GM12878 (cell line): Measurements from ENCODE around the gene WDHD1. TPM values are rescaled to one million over a fixed set of nuclear protein-coding genes. Genes with fewer than 3 reads are reported as not detected.

Experiments used
- ATAC-seq: fragments of 200-7000 bp; cut with Tn5 transposase; 3 replicates; pipeline ENCODE4 v1.9.1; 2020; ENCODE audit warnings: mild to moderate bottlenecking, moderate library complexity
- BruUV-seq: library from RNA; stranded (reverse); fragments of 400-500 nt; replicated peaks from 2 replicates; lab custom pipeline; 2021; lab: Mats Ljungman, UMichigan
- CTCF ChIA-PET: fragments of 300-600 bp; sonication (Branson Sonifier 250); formaldehyde crosslinking; extraction: SDS; loops from one replicate; lab custom pipeline; 2021; ENCODE audit warnings: inconsistent platforms; lab: Yijun Ruan, JAX
- POLR2A ChIA-PET: fragments of 350-600 bp; formaldehyde crosslinking; extraction: SDS; loops from one replicate; lab custom pipeline; 2021; ENCODE audit warnings: inconsistent platforms; lab: Charles Lee
- RAD21 ChIA-PET: fragments of 300-600 bp; sonication (Branson Sonifier 250); formaldehyde crosslinking; loops from one replicate; lab custom pipeline; 2023; ENCODE audit warnings: antibody characterized with exemption; ENCODE audit not compliant: unreplicated experiment; lab: Charles Lee
- SMC1A ChIA-PET: fragments of 300-600 bp; sonication (Branson Sonifier 250); formaldehyde crosslinking; loops from one replicate; lab custom pipeline; 2023; ENCODE audit not compliant: unreplicated experiment, uncharacterized antibody; lab: Charles Lee
- DNase-seq: peaks from one replicate; pipeline ENCODE4 v3.0.0-alpha.2; 2011; ENCODE audit warnings: low read depth, low spot score
- FAIRE-seq: peaks from 3 replicates; lab custom pipeline; 2011; peaks lifted over from hg19 to GRCh38; lab: Jason Lieb, UNC
- H2AFZ ChIP-seq: 2 replicates; pipeline ENCODE4 v1.6.0; 2011; ENCODE audit warnings: low read depth, low read length, control low read depth; ENCODE audit not compliant: control insufficient read depth
- H3K27ac ChIP-seq: 2 replicates; pipeline ENCODE4 v1.5.1; 2011; ENCODE audit warnings: control low read depth; ENCODE audit not compliant: control insufficient read depth, insufficient read depth
- H3K27me3 ChIP-seq, 2 experiments: replicated peaks in 1 of 2; 2 replicates each; pipeline versions ENCODE4 v1.6.0 to v1.6.1; 2011; ENCODE audit warnings: low read length in 1 of 2; ENCODE audit not compliant: control insufficient read depth in 2 of 2, insufficient read depth in 2 of 2
- H3K36me3 ChIP-seq, 2 experiments: 2 replicates each; pipeline ENCODE4 v1.5.1; 2011; ENCODE audit warnings: low read length in 1 of 2; ENCODE audit not compliant: control insufficient read depth in 2 of 2, insufficient read depth in 2 of 2
- H3K4me1 ChIP-seq: 2 replicates; pipeline ENCODE4 v1.6.1; 2011; ENCODE audit warnings: mild to moderate bottlenecking, low read length, moderate library complexity, mixed read lengths; ENCODE audit not compliant: control insufficient read depth, insufficient read depth
- H3K4me2 ChIP-seq: 2 replicates; pipeline ENCODE4 v1.6.0; 2011; ENCODE audit warnings: control low read depth; ENCODE audit not compliant: control insufficient read depth, insufficient read depth
- H3K4me3 ChIP-seq: fragments of 200-600 bp; sonication (generic); 2 replicates; pipeline ENCODE4 v1.5.1; 2016
- H3K79me2 ChIP-seq: 2 replicates; pipeline ENCODE4 v1.6.0; 2011; ENCODE audit warnings: low read length; ENCODE audit not compliant: control insufficient read depth, insufficient read depth
- H3K9ac ChIP-seq: 2 replicates; pipeline ENCODE4 v1.8.0; 2011; ENCODE audit warnings: low read length, control low read depth, mixed read lengths; ENCODE audit not compliant: control insufficient read depth, insufficient read depth
- H3K9me3 ChIP-seq: replicated peaks from 3 replicates; pipeline ENCODE4 v1.5.1; 2011; ENCODE audit warnings: mild to moderate bottlenecking, low read length; ENCODE audit not compliant: control insufficient read depth, insufficient read depth
- H4K20me1 ChIP-seq: 2 replicates; pipeline ENCODE4 v1.6.0; 2011; ENCODE audit not compliant: control insufficient read depth, insufficient read depth
- BRCA1 ChIP-seq: IDR thresholded peaks from 2 replicates; pipeline ENCODE4 v1.6.1; 2011; ENCODE audit warnings: low read depth, low read length, improper control_type of control experiment
- CREB1 ChIP-seq: IDR thresholded peaks from 2 replicates; pipeline ENCODE4 v1.6.1; 2012; ENCODE audit warnings: low read depth, mild to moderate bottlenecking, inconsistent platforms
- ESRRA ChIP-seq: IDR thresholded peaks from 2 replicates; pipeline ENCODE4 v1.6.1; 2012; ENCODE audit warnings: mild to moderate bottlenecking, low read length, improper control_type of control experiment
- EZH2 ChIP-seq: IDR thresholded peaks from 2 replicates; pipeline ENCODE4 v1.6.1; 2012; ENCODE audit warnings: low read depth, mild to moderate bottlenecking, control low read depth, inconsistent platforms, low read length, borderline replicate concordance; ENCODE audit not compliant: control insufficient read depth
- JUND ChIP-seq: IDR thresholded peaks from 2 replicates; pipeline ENCODE4 v1.6.1; 2012; ENCODE audit warnings: low read depth, mild to moderate bottlenecking, low read length, improper control_type of control experiment, moderate library complexity
- MEF2A ChIP-seq: IDR thresholded peaks from 2 replicates; pipeline ENCODE4 v1.6.1; 2011; ENCODE audit warnings: low read depth, mild to moderate bottlenecking, low read length, moderate library complexity; ENCODE audit not compliant: insufficient read depth
- MXI1 ChIP-seq: fragments of 150-350 bp; IDR thresholded peaks from 2 replicates; pipeline ENCODE4 v1.6.1; 2011; ENCODE audit warnings: low read depth, mild to moderate bottlenecking, inconsistent platforms, low read length, improper control_type of control experiment
- NFIC ChIP-seq: IDR thresholded peaks from 2 replicates; pipeline ENCODE4 v1.6.1; 2012; ENCODE audit warnings: low read depth, mild to moderate bottlenecking, inconsistent platforms, low read length, moderate library complexity
- RFX5 ChIP-seq: IDR thresholded peaks from 2 replicates; pipeline ENCODE4 v1.6.1; 2011; ENCODE audit warnings: low read depth, low read length, improper control_type of control experiment
- SMARCA5 ChIP-seq: fragments of 450-650 bp; IDR thresholded peaks from 2 replicates; pipeline ENCODE4 v1.6.1; 2017; ENCODE audit warnings: mild to moderate bottlenecking
- WGBS: methylation state at CpG from one replicate; pipeline ENCODE4 v1.1.6; 2016; ENCODE audit warnings: low lambda C conversion rate; ENCODE audit not compliant: insufficient replicate concordance, insufficient coverage; ENCODE audit errors: missing lambda C conversion rate; 5-methylcytosine and 5-hydroxymethylcytosine counted together
- in situ Hi-C: fragments of 300-500 bp; cut with MboI; formaldehyde crosslinking; loops from 9 replicates; pipeline ENCODE4 v1.14.3; 2018; ENCODE audit warnings: mixed read lengths
- intact Hi-C: fragments of 100-400 bp; cut with micrococcal nuclease; formaldehyde crosslinking; loops from one replicate; pipeline ENCODE4 v1.14.2; 2022; ENCODE audit not compliant: unreplicated experiment
- polyA plus RNA-seq, 11 experiments: library from polyadenylated mRNA; depleted of rRNA in 4 of 11; unstranded in 6 of 11; stranded (reverse) in 5 of 11; fragments of >200 nt; fragmentation: Nextera tagmentation in 4 of 11; fragmentation: Illumina TruSeq in 1 of 11; extraction: Ambion mirVana in 4 of 11; extraction: Trizol in 1 of 11; gene quantifications; 1 replicate in 1 of 11; 2 replicates in 10 of 11; pipeline versions ENCODE4 v1.2.1 to v1.2.3, GENCODE V29; 2011 to 2016; ENCODE audit warnings: inconsistent platforms in 2 of 11, missing spikeins in 2 of 11, low read depth in 1 of 11
- total RNA-seq, 4 experiments: library from RNA; depleted of rRNA in 3 of 4; stranded (reverse); fragments of >200 nt in 3 of 4; fragmentation: Illumina TruSeq in 1 of 4; extraction: Trizol in 1 of 4; gene quantifications; 2 replicates each; pipeline versions ENCODE4 v1.2.1 to v1.2.3, GENCODE V29; 2013 to 2021
- TF ChIP-seq, protein P1 (sequence below): fragments of 450-650 bp; formaldehyde crosslinking; IDR thresholded peaks from 2 replicates; pipeline ENCODE4 v1.5.0; 2022; ENCODE audit warnings: mild to moderate bottlenecking, missing genetic modification characterization
- TF ChIP-seq, protein P2 (sequence below), 3 experiments: IDR thresholded peaks in 2 of 3; conservative IDR thresholded peaks in 1 of 3; 2 replicates each; pipeline ENCODE4 v1.5.1; 2011; ENCODE audit warnings: low read depth in 3 of 3, low read length in 3 of 3, mild to moderate bottlenecking in 3 of 3, control low read depth in 2 of 3, moderate library complexity in 2 of 3, inconsistent platforms in 1 of 3, mixed read lengths in 1 of 3; ENCODE audit not compliant: control insufficient read depth in 2 of 3, insufficient read depth in 1 of 3; ENCODE audit errors: extremely low read depth in 1 of 3
- TF ChIP-seq, protein P3 (sequence below): fragments of 450-650 bp; IDR thresholded peaks from 2 replicates; pipeline ENCODE4 v1.6.1; 2017; ENCODE audit warnings: antibody characterized with exemption, mild to moderate bottlenecking, moderate library complexity

Gene WDHD1
- total and polyA plus RNA-seq, 10 of the 15 experiments (the other 5 are each of a cell fraction or from before 2014, with no cell fraction given) = 11.3 to 50.5 (median 32.6) TPM

DNA sequence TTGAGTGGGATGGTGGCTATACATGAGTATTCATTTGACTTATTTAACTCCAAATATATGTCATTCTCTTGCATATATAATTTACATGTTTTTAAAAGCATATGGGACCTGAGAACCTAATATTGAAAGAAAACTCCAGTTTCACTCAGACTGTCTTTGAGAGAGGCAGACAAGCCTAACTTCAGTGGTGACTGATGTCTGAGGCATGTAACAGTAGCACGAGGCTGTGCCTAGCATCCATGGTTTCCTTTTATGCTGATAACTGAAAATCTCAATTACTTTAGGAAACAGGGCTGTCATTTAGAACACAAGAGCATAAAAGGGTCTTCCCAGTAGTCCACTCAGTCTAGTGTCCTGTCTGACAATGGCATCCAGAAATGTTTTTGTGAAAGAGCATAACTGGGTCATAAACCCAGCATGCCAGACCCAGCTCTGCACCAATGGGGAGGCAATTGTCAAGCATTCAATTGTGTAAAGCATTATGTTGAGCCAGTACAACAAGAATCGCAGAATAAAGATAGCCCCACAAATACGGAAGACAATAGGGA, 48.8 kb upstream of the WDHD1 start (continued):
- TF ChIP-seq, protein P1, sequence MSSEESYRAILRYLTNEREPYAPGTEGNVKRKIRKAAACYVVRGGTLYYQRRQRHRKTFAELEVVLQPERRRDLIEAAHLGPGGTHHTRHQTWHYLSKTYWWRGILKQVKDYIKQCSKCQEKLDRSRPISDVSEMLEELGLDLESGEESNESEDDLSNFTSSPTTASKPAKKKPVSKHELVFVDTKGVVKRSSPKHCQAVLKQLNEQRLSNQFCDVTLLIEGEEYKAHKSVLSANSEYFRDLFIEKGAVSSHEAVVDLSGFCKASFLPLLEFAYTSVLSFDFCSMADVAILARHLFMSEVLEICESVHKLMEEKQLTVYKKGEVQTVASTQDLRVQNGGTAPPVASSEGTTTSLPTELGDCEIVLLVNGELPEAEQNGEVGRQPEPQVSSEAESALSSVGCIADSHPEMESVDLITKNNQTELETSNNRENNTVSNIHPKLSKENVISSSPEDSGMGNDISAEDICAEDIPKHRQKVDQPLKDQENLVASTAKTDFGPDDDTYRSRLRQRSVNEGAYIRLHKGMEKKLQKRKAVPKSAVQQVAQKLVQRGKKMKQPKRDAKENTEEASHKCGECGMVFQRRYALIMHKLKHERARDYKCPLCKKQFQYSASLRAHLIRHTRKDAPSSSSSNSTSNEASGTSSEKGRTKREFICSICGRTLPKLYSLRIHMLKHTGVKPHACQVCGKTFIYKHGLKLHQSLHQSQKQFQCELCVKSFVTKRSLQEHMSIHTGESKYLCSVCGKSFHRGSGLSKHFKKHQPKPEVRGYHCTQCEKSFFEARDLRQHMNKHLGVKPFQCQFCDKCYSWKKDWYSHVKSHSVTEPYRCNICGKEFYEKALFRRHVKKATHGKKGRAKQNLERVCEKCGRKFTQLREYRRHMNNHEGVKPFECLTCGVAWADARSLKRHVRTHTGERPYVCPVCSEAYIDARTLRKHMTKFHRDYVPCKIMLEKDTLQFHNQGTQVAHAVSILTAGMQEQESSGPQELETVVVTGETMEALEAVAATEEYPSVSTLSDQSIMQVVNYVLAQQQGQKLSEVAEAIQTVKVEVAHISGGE (CRISPR knock-in tag) = no peak
- TF ChIP-seq CREB1 = no peak
- TF ChIP-seq EZH2 = no peak
- no peak for TF ChIP-seq BRCA1
- no peak for TF ChIP-seq SMARCA5
- TF ChIP-seq JUND = no peak
- TF ChIP-seq NFIC = no peak
- no peak for TF ChIP-seq ESRRA

DNA sequence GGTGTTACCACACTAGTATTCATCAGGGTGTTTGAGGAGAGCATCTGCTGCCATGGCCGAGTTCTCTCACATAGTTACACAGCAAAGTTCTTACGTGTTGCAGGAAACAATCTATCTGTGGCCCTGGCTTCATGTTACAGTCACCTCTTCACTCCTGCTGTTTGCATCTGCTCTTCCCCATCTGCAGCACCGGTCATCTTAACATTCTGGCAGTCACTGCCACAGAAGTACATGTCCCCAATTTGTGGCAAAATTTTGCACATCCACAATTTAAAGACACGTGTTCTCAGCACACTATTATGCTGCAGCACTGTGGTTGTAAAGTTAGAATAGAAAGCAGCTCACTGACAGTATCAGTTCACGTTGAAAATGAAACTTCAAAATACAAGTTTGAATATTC, 47.8 kb upstream of the WDHD1 start:
- in situ Hi-C loops = no loop called here
- no peaks in the 10 kb centered on the region for H3K79me2 ChIP-seq
- no peaks in the 10 kb centered on the region for H3K9me3 ChIP-seq
- H3K4me1 ChIP-seq = peaks cover 58% of the 10 kb centered on the region
- ChIA-PET RAD21 (interaction anchor here (0.8 to 3.5 kb wide), 11 partner anchors 9 to 48 kb away, joined by 3 to 14 read pairs (median 4); partner anchors contain the start of genes MAPK1IP1L, SOCS4 and WDHD1), SMC1A (interaction anchor here (0.6 to 7.0 kb wide), 10 partner anchors 9 to 85 kb away, joined by 3 to 98 read pairs (median 4); partner anchors contain the start of gene MAPK1IP1L), POLR2A (interaction anchor here (1.0 to 1.5 kb wide), 3 partner anchors 22 to 24 kb away, joined by 4 to 6 read pairs (median 5); partner anchors contain the start of gene MAPK1IP1L), CTCF (interaction anchor here (0.9 to 1.1 kb wide), 3 partner anchors 22 to 193 kb away, joined by 3 to 7 read pairs (median 6); partner anchors contain the start of gene MAPK1IP1L)
- DNase-seq (peak; percentile 81), FAIRE-seq (peak; percentile 41), ATAC-seq (peak; percentile 59)
- H3K27me3 ChIP-seq = no peaks in the 10 kb centered on the region
- H3K36me3 ChIP-seq = no peaks in the 10 kb centered on the region
- H3K4me3 ChIP-seq = peak overlapping the region; percentile 4; the same call in 1 of the 2 replicates
- peak overlapping the region; percentile 79 for H3K4me2 ChIP-seq
- H2AFZ ChIP-seq = peak overlapping the region; percentile 1
- intact Hi-C loops = loop anchor here (2.0 kb wide), 1 partner anchor 24 kb away; no protein-coding TSS in a partner anchor
- H3K9ac ChIP-seq = peak overlapping the region; percentile 14
- 0% methylated on average over 5 of the region's 5 CpGs for WGBS
- no peaks in the 10 kb centered on the region for H4K20me1 ChIP-seq
- BruUV-seq = no TSS peak
- H3K27ac ChIP-seq = peak overlapping the region; percentile 83
- peak; percentile 63; the same call in 1 of the 2 replicates for TF ChIP-seq SMARCA5
- TF ChIP-seq MEF2A = no peak
- TF ChIP-seq, protein P2, sequence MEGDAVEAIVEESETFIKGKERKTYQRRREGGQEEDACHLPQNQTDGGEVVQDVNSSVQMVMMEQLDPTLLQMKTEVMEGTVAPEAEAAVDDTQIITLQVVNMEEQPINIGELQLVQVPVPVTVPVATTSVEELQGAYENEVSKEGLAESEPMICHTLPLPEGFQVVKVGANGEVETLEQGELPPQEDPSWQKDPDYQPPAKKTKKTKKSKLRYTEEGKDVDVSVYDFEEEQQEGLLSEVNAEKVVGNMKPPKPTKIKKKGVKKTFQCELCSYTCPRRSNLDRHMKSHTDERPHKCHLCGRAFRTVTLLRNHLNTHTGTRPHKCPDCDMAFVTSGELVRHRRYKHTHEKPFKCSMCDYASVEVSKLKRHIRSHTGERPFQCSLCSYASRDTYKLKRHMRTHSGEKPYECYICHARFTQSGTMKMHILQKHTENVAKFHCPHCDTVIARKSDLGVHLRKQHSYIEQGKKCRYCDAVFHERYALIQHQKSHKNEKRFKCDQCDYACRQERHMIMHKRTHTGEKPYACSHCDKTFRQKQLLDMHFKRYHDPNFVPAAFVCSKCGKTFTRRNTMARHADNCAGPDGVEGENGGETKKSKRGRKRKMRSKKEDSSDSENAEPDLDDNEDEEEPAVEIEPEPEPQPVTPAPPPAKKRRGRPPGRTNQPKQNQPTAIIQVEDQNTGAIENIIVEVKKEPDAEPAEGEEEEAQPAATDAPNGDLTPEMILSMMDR (IDR thresholded peaks at IDR 0.05 in 2 of 3, conservative IDR thresholded peaks at IDR 0.05 in 1 of 3; ENCODE audit: control insufficient read depth in 2 of 3, extremely low read depth in 1 of 3, insufficient read depth in 1 of 3, low read depth in 3 of 3, low read length in 3 of 3) = no peak
- TF ChIP-seq, protein P3, sequence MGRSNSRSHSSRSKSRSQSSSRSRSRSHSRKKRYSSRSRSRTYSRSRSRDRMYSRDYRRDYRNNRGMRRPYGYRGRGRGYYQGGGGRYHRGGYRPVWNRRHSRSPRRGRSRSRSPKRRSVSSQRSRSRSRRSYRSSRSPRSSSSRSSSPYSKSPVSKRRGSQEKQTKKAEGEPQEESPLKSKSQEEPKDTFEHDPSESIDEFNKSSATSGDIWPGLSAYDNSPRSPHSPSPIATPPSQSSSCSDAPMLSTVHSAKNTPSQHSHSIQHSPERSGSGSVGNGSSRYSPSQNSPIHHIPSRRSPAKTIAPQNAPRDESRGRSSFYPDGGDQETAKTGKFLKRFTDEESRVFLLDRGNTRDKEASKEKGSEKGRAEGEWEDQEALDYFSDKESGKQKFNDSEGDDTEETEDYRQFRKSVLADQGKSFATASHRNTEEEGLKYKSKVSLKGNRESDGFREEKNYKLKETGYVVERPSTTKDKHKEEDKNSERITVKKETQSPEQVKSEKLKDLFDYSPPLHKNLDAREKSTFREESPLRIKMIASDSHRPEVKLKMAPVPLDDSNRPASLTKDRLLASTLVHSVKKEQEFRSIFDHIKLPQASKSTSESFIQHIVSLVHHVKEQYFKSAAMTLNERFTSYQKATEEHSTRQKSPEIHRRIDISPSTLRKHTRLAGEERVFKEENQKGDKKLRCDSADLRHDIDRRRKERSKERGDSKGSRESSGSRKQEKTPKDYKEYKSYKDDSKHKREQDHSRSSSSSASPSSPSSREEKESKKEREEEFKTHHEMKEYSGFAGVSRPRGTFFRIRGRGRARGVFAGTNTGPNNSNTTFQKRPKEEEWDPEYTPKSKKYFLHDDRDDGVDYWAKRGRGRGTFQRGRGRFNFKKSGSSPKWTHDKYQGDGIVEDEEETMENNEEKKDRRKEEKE = no peak
- no peak for TF ChIP-seq RFX5
- TF ChIP-seq MXI1 = peak; percentile 94
